Measurements from ENCODE around the gene WDR43. TPM values are rescaled to one million over a fixed set of nuclear protein-coding genes. Genes with fewer than 3 reads are reported as not detected.
A peak's percentile ranks its signal among the peaks of the same experiment; 100 is the strongest.

WDR43 gene
- total RNA-seq, 2 donors from 2014 or later = 64.1 to 102 TPM

DNA sequence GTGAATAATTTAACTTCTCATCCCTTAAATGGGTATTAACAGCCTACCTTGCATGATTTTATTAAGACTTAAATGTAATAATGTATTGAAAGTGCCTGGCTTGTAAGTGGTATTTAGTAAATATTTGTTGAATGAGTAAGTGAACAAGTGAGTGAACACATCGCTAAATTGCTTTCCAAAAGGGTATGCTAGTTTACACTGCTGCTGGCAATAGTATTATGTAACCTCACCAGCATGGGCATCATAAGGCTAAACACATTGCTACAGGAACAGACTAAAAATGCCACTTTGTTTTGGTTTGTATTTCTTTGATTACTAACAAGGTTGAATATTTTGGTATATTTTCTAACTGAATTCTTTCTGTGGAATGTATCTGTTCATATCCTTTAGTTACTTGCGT is 9.8 kb downstream of the WDR43 start:
- Mint-ChIP-seq H3K9me3 (no peaks in the 10 kb centered on the region), H3K36me3 (peaks cover 11 to 20% of the 10 kb centered on the region in 2 donors), H3K27ac (peak overlapping the region in 1 of 2 donors; percentile 65)
- ATAC-seq = no peak
- DNase-seq (ENCODE audit: low spot score in 2 of 2) = no peak

DNA sequence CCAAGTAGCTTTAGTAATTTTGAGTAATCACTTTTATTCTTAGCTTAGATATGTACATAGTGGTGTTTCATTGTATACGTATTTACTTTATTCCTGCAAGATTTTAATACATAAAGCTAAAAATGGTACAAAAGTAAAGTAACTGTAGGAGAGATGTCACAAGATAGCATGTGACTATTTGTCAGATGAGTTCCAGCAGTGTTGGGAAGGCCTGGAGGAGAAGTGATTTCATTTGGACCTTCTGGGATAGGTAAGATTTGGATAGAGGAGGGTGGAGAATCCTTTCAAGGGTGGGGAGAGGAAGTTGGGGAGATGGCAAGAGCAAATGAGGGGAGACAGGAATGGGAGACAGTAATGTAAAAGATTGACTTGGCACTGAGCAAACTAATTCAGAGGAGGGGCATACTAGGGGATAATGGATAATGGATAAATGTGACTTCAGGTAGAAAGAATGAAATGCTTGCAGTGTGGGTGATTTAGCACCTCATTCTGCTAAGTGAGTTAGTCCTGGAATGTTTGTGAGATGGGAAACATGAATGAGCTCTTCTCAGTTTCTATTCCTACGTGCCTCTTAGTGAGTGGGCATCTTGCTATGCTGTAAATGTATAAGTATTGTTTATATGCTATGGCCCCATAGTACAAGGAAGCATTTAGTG is 10.5 kb downstream of the WDR43 start:
- DNase-seq (ENCODE audit: low spot score in 2 of 2) = no peak
- ATAC-seq = peak in 1 of 2 donors; percentile 7
- H3K27ac Mint-ChIP-seq = peak overlapping the region in 1 of 2 donors; percentile 31
- no peaks in the 10 kb centered on the region for H3K9me3 Mint-ChIP-seq
- peaks cover 17 to 20% of the 10 kb centered on the region in 2 donors for H3K36me3 Mint-ChIP-seq

DNA sequence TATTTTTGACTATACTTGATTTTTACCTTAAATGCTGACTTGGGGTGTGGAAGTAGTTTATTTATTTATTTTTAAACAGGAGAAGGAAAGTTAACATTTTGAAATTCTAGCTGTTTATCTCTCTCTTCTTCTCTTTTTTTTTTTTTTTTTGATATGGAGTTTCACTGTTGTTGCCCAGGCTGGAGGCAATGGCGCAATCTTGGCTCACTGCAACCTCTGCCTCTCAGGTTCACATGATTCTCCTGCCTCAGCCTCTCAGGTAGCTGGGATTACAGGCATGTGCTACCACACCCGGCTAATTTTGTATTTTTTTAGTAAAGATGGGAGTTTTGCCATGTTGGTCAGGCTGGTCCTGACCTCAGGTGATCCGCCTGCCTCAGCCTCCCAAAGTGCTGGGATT is 11.1 kb downstream of the WDR43 start:
- DNase-seq (ENCODE audit: low spot score in 2 of 2) (no peak), ATAC-seq (no peak)
- Mint-ChIP-seq H3K27ac (peak overlapping the region in 1 of 2 donors; percentile 31), H3K36me3 (peaks cover 20% of the 10 kb centered on the region in 2 donors), H3K9me3 (no peaks in the 10 kb centered on the region)

DNA sequence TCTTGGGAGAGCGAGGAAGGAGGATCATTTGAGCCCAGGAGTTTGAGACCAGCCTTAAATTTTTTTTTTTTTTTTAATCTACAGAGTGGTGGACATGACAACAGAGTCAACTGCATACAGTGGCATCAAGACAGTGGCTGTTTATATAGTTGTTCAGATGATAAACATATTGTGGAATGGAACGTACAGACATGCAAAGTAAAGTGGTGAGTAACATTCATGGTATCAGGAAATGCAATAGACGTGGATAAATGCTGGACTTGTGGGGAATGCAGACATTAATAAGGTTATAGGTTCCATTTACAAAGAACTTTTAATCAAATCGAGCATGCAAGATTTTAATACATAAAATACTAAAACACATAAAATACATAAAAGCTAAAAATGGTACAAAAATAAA is 11.9 kb downstream of the WDR43 start:
- Mint-ChIP-seq H3K27ac (peak overlapping the region; percentile 7 to 36), H3K9me3 (no peaks in the 10 kb centered on the region), H3K36me3 (peaks cover 20% of the 10 kb centered on the region in 2 donors)
- DNase-seq (ENCODE audit: low spot score in 2 of 2) (no peak), ATAC-seq (no peak)

DNA sequence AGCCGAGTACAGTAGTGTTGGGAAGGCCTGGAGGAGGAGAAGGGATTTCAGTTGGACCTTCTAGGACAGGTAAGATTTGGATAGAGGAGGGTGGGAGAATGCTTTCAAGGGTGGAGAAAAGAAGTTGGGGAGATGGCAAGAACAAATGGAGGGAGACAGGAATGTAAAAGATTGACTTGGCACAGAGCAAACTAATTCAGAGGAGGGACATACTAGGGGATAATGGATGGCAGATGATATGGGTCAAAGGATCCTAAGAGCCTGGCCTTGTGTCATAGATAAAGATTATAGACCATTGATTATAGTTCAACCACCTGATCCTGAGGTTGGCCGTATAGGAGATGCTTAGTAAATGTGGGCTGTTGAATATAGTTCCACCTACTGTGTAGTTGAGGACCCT is 12.4 kb downstream of the WDR43 start:
- H3K36me3 Mint-ChIP-seq = peaks cover 20 to 23% of the 10 kb centered on the region in 2 donors
- ATAC-seq (no peak), DNase-seq (ENCODE audit: low spot score in 2 of 2) (no peak)
- H3K27ac Mint-ChIP-seq = peak overlapping the region; percentile 7 to 36
- H3K9me3 Mint-ChIP-seq = no peaks in the 10 kb centered on the region

DNA sequence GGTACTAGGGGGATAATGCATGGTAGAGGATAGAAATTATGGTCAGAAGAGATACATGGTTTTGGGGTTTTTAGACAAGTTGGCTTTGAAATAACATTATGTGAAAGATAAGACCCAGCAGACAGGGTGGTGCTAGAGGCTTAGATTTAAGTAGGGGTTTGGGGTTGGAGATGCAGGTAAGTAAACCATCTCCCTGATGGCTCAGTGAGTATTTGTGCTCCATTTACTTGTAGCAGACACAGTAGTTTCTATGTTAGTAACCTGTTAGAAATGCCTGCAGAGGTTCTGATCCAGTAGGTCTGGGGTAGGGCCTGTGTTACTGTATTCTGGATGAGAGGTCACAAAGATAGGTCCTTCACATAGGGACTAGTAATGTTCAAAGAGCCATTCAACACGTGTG is 13.7 kb downstream of the WDR43 start:
- ATAC-seq (peak in 1 of 2 donors; percentile 23), DNase-seq (ENCODE audit: low spot score in 2 of 2) (no peak)
- Mint-ChIP-seq H3K36me3 (peaks cover 25 to 26% of the 10 kb centered on the region in 2 donors), H3K27ac (peak overlapping the region in 1 of 2 donors; percentile 36), H3K9me3 (no peaks in the 10 kb centered on the region)

DNA sequence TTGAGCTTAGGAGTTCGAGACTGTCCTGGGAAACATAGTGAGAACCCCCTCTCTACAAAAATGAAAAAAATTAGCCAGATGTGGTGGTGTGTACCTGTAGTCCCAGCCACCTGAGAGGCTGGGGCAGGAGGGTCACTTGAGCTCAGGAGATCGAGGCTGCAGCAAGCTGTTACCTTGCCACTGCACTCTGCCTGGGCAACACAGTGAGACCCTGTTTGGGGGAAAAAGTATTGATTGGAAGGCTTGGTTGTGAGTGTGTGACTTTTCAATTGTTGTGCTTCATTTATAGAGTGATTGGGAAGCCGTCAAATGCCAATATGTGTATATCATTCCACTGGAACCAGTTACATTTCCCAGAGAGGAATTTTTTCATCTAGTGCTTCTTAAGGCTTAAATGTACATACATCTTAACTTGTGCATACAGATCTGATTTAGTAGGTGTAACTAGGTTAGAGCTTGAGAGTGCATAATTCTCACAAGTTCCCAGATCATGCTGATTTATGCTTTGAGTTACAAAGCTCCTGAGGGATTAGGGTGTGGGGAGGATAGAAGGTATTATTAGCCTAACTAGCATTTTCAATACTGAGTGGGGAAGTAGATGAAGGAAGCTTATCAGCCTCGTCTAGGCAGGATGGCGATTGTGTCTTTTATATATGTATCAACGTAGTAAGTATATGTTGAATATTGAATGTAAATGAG is 15.3 kb downstream of the WDR43 start:
- no peak for ATAC-seq
- peak overlapping the region in 1 of 2 donors; percentile 57 for H3K27ac Mint-ChIP-seq

DNA sequence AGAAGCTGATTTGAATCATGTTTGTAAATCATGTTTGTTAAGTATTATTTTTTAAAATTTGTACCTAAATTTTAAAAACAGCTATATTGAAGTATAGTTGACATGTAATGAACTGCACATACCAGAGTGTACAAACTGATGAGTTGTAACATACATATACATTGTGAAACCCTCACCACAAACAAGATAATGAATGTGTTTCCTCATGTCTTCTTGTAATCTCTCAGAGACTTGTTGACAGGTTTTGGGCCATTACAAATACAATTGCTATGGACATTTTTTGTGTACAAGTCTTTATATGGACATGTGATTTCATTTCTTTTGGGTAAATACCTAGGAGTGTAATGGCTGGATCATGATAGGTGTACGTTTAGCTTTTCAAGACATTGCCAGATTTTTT is 21.5 kb downstream of the WDR43 start:
- peaks cover 10 to 32% of the 10 kb centered on the region in 2 donors for H3K36me3 Mint-ChIP-seq
- peak in 1 of 2 donors; percentile 58 for ATAC-seq
- no peak for DNase-seq (ENCODE audit: low spot score in 2 of 2)
- H3K27ac Mint-ChIP-seq = no peak overlapping the region
- no peaks in the 10 kb centered on the region for H3K9me3 Mint-ChIP-seq

More for the DNA sequence above, 15.3 kb downstream of the WDR43 start:
- no peak for DNase-seq (ENCODE audit: low spot score in 2 of 2)
- no peaks in the 10 kb centered on the region for H3K9me3 Mint-ChIP-seq
- peaks cover 25 to 33% of the 10 kb centered on the region in 2 donors for H3K36me3 Mint-ChIP-seq

DNA sequence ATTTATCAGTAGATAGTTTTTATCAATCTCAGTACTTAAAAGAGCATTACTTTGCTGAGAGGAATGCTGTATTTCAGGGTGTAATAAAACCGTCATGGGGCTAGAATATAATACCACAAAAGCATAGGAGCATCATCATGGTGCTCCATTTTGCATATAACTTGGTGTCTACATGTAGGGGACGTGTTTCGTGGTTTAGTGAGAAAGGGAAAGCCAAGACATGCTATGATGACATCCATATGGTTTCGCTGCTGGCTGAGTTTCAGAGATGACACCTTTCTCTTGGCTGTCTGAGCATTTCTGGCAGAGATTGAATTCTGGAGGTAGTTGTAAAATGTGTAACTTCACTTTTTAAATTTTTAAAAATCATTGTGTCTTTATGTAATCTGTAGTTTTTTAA is 32.4 kb downstream of the WDR43 start:
- peak overlapping the region in 1 of 2 donors; percentile 68 for H3K27ac Mint-ChIP-seq
- H3K36me3 Mint-ChIP-seq = peaks cover 14 to 33% of the 10 kb centered on the region in 2 donors
- no peak for ATAC-seq
- DNase-seq (ENCODE audit: low spot score in 2 of 2) = no peak
- H3K9me3 Mint-ChIP-seq = no peaks in the 10 kb centered on the region

DNA sequence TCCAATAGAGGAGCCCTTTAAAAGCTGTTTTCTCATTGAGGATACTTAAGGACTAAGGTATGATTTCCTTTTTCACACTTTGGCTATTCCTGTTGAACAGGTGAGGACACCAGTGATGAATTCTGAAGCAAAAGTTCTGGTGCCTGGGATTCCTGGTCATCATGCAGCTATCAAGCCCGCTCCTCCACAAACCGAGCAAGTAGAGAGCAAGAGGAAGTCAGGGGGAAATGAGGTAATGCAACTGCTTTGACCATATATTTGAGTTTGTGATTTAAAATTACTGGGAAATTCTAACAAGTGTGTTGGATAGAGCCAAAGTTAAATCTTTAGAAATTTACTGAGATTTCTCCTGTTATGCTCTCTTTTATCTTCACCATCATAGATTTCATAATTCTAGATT is 33.0 kb downstream of the WDR43 start:
- no peak for ATAC-seq

DNA sequence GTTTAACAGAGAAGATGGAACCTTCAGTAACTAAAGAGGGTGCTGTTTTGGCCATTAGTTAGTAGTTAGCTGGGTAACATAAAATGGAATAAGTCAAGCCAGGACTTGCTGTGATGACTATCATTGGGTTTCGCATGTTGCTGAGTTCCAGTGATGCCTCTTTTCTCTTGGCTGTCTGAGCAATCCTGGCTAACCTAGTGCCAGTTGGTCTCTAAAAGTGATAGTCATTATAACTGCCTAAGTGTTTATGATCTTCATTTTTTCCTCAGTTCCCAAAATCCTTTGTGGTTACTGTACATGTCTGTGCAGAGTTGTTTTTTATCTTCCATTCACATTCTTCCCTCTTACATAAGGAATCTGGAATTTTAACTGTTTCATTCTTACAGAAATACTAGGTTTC is 33.4 kb downstream of the WDR43 start:
- H3K9me3 Mint-ChIP-seq = no peaks in the 10 kb centered on the region
- DNase-seq (ENCODE audit: low spot score in 2 of 2) = no peak
- peak overlapping the region in 1 of 2 donors; percentile 68 for H3K27ac Mint-ChIP-seq
- no peak for ATAC-seq
- peaks cover 14 to 35% of the 10 kb centered on the region in 2 donors for H3K36me3 Mint-ChIP-seq

More for the DNA sequence above, 33.0 kb downstream of the WDR43 start:
- no peak for DNase-seq (ENCODE audit: low spot score in 2 of 2)
- peak overlapping the region; percentile 68 to 81 for H3K27ac Mint-ChIP-seq
- H3K36me3 Mint-ChIP-seq = peaks cover 14 to 35% of the 10 kb centered on the region in 2 donors
- no peaks in the 10 kb centered on the region for H3K9me3 Mint-ChIP-seq

DNA sequence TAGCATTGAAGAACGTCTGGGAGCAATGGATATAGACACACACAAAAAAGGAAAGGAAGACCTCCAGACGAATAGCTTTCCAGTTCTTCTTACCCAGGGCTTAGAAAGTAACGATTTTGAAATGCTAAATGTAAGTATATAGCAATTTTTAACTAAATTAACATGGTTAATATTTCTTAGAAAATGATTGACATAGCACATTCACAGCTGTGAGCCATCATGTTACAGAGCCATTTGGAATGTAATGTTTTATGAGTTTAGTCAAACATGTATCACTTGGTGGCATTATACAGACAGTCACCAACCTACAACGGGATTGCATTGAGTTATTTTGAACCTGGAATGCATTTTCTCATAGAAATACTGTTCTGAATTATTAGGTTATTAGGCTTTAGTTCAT is 35.1 kb downstream of the WDR43 start:
- Mint-ChIP-seq H3K9me3 (no peaks in the 10 kb centered on the region), H3K27ac (peak overlapping the region in 1 of 2 donors; percentile 15), H3K36me3 (peaks cover 6 to 25% of the 10 kb centered on the region in 2 donors)
- ATAC-seq (no peak), DNase-seq (ENCODE audit: low spot score in 2 of 2) (no peak)

DNA sequence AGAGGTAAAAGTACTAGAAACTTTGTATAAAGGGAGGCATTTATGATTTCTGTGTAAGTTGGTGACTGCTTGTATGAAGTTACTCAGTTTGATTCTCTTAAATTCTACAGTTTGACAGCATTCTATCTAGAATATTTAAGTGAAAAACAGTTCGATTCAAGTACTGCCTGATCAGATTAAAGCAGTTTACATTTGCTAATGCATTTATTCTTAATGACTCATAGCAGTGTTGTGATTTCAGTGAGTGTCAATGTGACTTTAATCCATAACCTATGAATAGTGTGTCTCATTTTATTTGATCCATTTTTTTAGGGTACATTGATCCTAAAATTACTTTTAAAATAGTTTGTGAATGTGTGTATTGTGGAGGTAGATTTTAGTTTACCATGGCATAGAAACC is 35.7 kb downstream of the WDR43 start:
- no peak for ATAC-seq
- DNase-seq (ENCODE audit: low spot score in 2 of 2) = no peak
- Mint-ChIP-seq H3K36me3 (peaks cover 6 to 25% of the 10 kb centered on the region in 2 donors), H3K9me3 (no peaks in the 10 kb centered on the region), H3K27ac (peak overlapping the region in 1 of 2 donors; percentile 15)

DNA sequence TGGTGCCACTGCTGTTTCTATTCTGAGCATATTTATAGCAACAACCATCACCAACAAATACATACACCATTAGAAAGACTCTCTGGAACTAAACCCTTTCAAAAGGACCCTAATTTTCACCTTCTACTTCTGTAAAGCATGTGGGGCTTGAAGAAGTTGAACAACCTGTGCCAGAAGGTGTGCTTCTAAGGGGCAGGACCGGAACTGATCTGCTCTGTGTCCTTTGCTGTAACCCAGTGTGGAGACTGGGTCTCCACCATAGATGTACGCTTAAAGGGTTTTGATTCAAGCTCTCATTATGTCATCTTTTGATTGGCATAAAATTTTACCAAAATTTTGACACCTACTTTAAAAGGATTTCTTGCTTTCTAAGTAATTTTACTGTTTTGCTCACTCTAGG is 40.3 kb downstream of the WDR43 start:
- no peaks in the 10 kb centered on the region for H3K9me3 Mint-ChIP-seq
- H3K36me3 Mint-ChIP-seq = peaks cover 15 to 28% of the 10 kb centered on the region in 2 donors
- no peak for DNase-seq (ENCODE audit: low spot score in 2 of 2)
- no peak overlapping the region for H3K27ac Mint-ChIP-seq
- no peak for ATAC-seq

DNA sequence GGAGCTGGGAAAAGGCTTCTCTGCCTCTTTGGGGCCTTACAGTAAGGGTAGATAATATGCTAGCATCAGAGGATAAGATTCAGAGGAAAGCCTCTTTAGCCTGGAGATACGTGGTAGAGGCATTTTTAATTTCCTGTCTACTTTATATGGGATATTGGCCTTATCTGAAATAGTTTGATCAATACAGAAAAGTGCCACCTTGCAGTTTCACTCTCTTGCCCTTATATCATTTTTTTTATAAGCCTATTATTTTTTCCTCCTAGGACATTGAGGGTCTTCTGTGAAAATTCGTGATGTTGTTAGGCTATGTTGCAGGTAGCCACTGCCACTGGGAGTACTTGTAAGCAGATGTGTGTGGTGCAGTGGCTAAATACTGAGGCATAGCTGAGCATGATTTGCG is 46.5 kb downstream of the WDR43 start:
- peak overlapping the region in 1 of 2 donors; percentile 47 for H3K27ac Mint-ChIP-seq
- ATAC-seq = no peak
- no peak for DNase-seq (ENCODE audit: low spot score in 2 of 2)

DNA sequence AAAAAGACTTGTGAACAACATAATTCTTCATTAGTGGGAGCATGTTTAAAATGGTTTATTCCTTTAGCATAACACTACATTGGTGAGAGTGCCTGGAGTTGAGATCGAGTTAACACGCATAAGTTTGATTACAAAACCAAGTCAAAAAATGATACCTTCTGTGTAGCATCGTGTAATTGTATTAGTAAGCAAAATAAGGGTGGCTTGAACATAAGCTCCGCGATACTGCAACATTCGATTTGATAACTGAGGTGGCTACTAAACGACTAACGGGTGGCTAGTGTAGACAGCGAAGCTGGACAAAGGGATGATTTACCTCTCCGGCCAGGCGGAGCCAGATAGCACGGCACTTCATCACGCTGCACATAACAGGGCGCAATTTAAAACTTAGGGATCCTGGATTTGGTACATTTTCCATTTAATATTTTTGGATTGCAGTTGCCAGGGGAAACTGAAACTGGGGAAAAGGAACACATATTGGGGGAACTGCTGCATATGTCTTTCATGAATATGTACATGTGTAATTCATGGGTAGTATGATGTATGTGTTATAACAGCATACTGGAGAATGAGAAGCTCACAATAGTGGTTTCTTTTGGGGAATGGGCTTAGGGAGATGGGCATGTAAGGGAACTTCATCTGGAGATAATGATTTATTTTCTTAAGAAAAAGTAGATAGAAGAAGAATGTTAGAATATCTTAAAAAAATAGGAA is 50.2 kb downstream of the WDR43 start:
- Mint-ChIP-seq H3K27ac (no peak overlapping the region), H3K9me3 (no peaks in the 10 kb centered on the region), H3K36me3 (peaks cover 33 to 61% of the 10 kb centered on the region in 2 donors)
- no peak for DNase-seq (ENCODE audit: low spot score in 2 of 2)
- ATAC-seq = no peak

More for the DNA sequence above, 46.5 kb downstream of the WDR43 start:
- no peaks in the 10 kb centered on the region for H3K9me3 Mint-ChIP-seq
- H3K36me3 Mint-ChIP-seq = peaks cover 37 to 50% of the 10 kb centered on the region in 2 donors

DNA sequence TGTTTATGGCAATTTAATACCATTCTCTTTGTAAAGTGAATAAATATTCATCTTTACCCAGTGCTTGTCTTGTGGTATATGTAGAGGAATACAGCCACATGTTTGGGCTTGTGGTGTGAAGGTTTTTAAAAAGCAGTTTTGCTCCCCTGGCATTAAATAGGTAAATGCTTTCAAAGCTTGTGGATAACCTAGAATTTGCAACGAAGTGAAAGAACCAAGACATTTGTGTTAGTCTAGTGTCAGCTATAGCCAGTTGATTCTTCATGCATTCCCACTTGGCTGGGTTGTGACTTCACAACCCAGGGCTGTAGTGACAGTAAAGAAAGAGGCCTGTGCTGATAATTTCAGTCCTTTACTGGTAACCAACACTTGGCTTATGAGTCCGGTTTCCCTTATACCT is 53.7 kb downstream of the WDR43 start:
- no peak overlapping the region for H3K27ac Mint-ChIP-seq
- DNase-seq (ENCODE audit: low spot score in 2 of 2) = no peak
- H3K36me3 Mint-ChIP-seq = peaks cover 25 to 44% of the 10 kb centered on the region in 2 donors
- no peak for ATAC-seq
- H3K9me3 Mint-ChIP-seq = no peaks in the 10 kb centered on the region
